Prostate gland (tissue), 2 donors: ENCODE data around the gene ACP4. TPM values are rescaled to one million over a fixed set of nuclear protein-coding genes. Genes with fewer than 3 reads are reported as not detected.
A peak's percentile ranks its signal among the peaks of the same experiment; 100 is the strongest.

ENCODE experiments used
- DNase-seq: peaks from one replicate; pipeline ENCODE4 v3.0.0-alpha.2; 2019; ENCODE audit warnings: low spot score
- H3K27ac ChIP-seq, 2 donors: fragments of 200-600 bp; sonication (generic); 2 replicates each; pipeline ENCODE4 v1.5.1; 2017 to 2019
- H3K27me3 ChIP-seq: fragments of 200-600 bp; sonication (generic); replicated peaks from 2 replicates; pipeline ENCODE4 v1.5.1; 2019; ENCODE audit not compliant: insufficient read depth
- H3K36me3 ChIP-seq, 2 donors: fragments of 200-600 bp; sonication (generic); 1 replicate in 1 of 2; 2 replicates in 1 of 2; pipeline versions ENCODE4 v1.5.1 to v1.8.1; 2017 to 2019
- H3K4me1 ChIP-seq: fragments of 200-600 bp; sonication (generic); replicated peaks from 2 replicates; pipeline ENCODE4 v1.5.1; 2019
- H3K4me3 ChIP-seq, 2 donors: fragments of 200-600 bp; sonication (generic); 2 replicates each; pipeline ENCODE4 v1.5.1; 2017 to 2019
- H3K9me3 ChIP-seq: fragments of 200-600 bp; sonication (generic); 2 replicates; pipeline ENCODE4 v1.5.1; 2017
- POLR2A ChIP-seq: fragments of 450-650 bp; IDR thresholded peaks from one replicate; pipeline ENCODE4 v1.6.1; 2016; ENCODE audit warnings: antibody characterized with exemption, mild to moderate bottlenecking
- POLR2AphosphoS5 ChIP-seq: sonication (generic); formaldehyde crosslinking; IDR thresholded peaks from one replicate; pipeline ENCODE4 v1.6.1; 2017; ENCODE audit warnings: antibody characterized with exemption
- WGBS: methylation state at CpG from one replicate; pipeline ENCODE4 v1.1.5; 2018; 5-methylcytosine and 5-hydroxymethylcytosine counted together
- intact Hi-C: fragments of 100-400 bp; cut with DNase I; formaldehyde crosslinking; loops from one replicate; pipeline ENCODE4 v1.14.2; 2022
- total RNA-seq, 2 donors: library from RNA; depleted of rRNA; stranded (reverse); fragments of >200 nt; gene quantifications; one replicate each; pipeline ENCODE4 v1.1.0, GENCODE V29; 2016
- TF ChIP-seq, protein P1 (sequence below), 4 experiments: fragments of 200-600 bp in 2 of 4; fragments of 450-650 bp in 2 of 4; sonication (generic) in 2 of 4; IDR thresholded peaks; 1 replicate in 3 of 4; 2 replicates in 1 of 4; pipeline ENCODE4 v1.5.1; 2016 to 2019; ENCODE audit warnings: antibody characterized with exemption in 4 of 4, mild to moderate bottlenecking in 2 of 4, moderate library complexity in 2 of 4

ACP4 gene
- total RNA-seq, 2 donors from 2014 or later, result not detected

DNA sequence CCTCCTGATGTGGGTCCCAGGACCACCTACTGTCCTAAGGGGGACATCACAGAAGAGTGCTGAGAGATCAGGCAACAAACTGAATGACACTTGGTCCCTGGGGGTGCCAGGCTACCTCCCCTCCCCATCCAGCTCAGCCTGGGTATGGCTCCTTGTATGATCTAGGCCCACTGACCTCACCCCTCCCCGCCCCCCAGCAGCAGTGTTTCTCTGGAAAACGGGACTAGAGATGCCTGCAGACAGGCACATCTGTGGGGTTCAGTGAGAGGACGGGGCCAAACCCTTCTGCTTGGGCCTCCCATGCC lies 9.3 kb downstream of the ACP4 start:
- Histone ChIP-seq H3K9me3 (no peaks in the 10 kb centered on the region), H3K4me3 (no peak overlapping the region), H3K27ac (peak overlapping the region in 1 of 2 donors; percentile 22), H3K36me3 (peaks cover 4 to 15% of the 10 kb centered on the region in 2 donors), H3K4me1 (peaks cover 6% of the 10 kb centered on the region), H3K27me3 (no peaks in the 10 kb centered on the region)
- WGBS, result 82% methylated on average over 3 of the region's 3 CpGs
- TF ChIP-seq POLR2AphosphoS5, result no peak
- no peak for TF ChIP-seq POLR2A
- TF ChIP-seq, protein P1, sequence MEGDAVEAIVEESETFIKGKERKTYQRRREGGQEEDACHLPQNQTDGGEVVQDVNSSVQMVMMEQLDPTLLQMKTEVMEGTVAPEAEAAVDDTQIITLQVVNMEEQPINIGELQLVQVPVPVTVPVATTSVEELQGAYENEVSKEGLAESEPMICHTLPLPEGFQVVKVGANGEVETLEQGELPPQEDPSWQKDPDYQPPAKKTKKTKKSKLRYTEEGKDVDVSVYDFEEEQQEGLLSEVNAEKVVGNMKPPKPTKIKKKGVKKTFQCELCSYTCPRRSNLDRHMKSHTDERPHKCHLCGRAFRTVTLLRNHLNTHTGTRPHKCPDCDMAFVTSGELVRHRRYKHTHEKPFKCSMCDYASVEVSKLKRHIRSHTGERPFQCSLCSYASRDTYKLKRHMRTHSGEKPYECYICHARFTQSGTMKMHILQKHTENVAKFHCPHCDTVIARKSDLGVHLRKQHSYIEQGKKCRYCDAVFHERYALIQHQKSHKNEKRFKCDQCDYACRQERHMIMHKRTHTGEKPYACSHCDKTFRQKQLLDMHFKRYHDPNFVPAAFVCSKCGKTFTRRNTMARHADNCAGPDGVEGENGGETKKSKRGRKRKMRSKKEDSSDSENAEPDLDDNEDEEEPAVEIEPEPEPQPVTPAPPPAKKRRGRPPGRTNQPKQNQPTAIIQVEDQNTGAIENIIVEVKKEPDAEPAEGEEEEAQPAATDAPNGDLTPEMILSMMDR (IDR thresholded peaks at IDR 0.05), result no peak
- intact Hi-C loops, result no loop called here
- no peak for DNase-seq

DNA sequence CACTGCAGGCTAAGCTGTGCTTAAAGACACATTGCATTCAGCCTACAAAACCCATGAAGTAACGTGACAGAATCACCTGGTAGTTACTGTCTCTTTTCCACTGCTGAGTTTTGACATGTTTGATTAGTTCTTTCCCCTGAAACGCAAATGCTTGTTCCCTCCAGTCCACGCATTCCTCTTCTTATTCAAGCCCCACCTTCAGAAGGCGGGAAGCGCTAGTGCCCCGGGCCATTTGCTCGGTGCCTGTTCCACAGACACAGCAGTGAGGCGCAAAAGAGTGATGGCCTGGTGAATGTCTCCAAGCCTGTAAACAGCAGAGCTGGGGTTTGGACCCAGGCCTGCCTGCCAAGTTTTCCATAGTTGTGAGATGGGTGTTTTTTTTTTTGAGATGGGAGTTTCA lies 10.9 kb downstream of the ACP4 start:
- WGBS, result 57% methylated on average over 8 of the region's 8 CpGs
- H3K4me3 ChIP-seq, result peak overlapping the region in 1 of 2 donors; percentile 76
- TF ChIP-seq POLR2AphosphoS5 (peak; percentile 9), POLR2A (no peak)
- TF ChIP-seq, protein P1 (IDR thresholded peaks at IDR 0.05), result no peak
- H3K27me3 ChIP-seq, result no peaks in the 10 kb centered on the region
- no peaks in the 10 kb centered on the region for H3K9me3 ChIP-seq
- peak overlapping the region; percentile 10 to 93 for H3K27ac ChIP-seq
- H3K4me1 ChIP-seq, result peaks cover 6% of the 10 kb centered on the region
- intact Hi-C loops, result loop anchor here (10.0 kb wide), 1 partner anchor 416 kb away; the partner anchor contains the start of gene POLD1
- H3K36me3 ChIP-seq, result peaks cover 4 to 15% of the 10 kb centered on the region in 2 donors
- DNase-seq, result no peak

- no peaks in the 10 kb centered on the region for H3K27me3 ChIP-seq
- TF ChIP-seq POLR2A (no peak), POLR2AphosphoS5 (no peak)
- TF ChIP-seq, protein P1 (IDR thresholded peaks at IDR 0.05), result no peak
- intact Hi-C loops, result loop anchor here (10.0 kb wide), 1 partner anchor 419 kb away; the partner anchor contains the start of gene POLD1
- no peaks in the 10 kb centered on the region for H3K9me3 ChIP-seq
- peak overlapping the region; percentile 76 to 92 for H3K4me3 ChIP-seq
- H3K36me3 ChIP-seq, result peaks cover 0 to 2% of the 10 kb centered on the region in 2 donors
- no peak for DNase-seq
- 0% methylated on average over 40 of the region's 40 CpGs for WGBS
- peak overlapping the region; percentile 93 to 96 for H3K27ac ChIP-seq
- peaks cover 6% of the 10 kb centered on the region for H3K4me1 ChIP-seq
Measured at GRCh38 chr19:50803633-50804419, 13.6 kb downstream of the ACP4 start.

DNA sequence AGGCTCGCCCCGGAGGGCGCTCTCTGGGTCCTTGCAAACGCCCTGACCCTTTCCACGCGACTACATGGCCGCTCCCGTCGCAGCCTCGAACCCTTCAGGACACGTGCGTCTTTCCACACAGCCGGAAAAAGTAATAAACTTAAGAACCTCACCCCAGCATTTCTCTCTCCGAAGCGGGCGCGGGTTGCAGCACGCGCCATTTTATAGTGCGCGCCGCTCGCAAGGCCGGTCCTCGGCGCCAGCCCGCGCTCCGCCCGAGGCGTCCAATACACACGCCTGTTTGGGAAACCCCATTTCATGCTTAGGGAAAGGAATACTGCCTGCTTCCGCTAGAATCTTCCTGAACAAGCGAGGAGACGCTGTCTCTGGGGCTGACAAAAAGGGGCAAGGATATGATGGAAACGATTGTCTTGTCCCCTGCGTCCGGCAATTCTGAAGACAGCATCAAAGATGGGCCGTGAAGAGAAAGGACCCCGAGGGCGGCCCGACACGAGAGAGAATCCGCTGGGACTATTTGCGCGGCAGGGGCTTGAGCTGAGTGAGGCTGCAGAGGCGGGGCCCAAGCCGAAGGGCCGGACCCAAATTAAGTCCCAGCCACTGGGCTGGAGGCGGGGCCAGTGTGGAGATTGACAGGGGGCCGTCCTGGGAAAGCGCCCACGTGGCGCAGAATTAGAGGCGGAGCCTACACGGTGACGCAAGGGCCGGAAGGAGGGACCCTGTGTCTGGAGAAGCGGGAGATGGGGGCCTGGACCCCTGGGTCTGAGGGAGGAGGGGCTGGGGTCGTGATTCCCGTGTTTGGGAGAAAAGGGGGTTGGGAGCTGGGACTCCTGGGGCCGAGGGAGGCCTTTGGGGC lies 14.4 kb downstream of the ACP4 start:
- intact Hi-C loops, result loop anchor here (10.0 kb wide), 1 partner anchor 420 kb away; the partner anchor contains the start of gene POLD1
- WGBS, result 0% methylated on average over 62 of the region's 62 CpGs
- no peaks in the 10 kb centered on the region for H3K9me3 ChIP-seq

More for the DNA sequence above, 14.4 kb downstream of the ACP4 start:
- Histone ChIP-seq H3K27me3 (no peaks in the 10 kb centered on the region), H3K36me3 (no peaks in the 10 kb centered on the region), H3K27ac (peak overlapping the region; percentile 93 to 96), H3K4me3 (peak overlapping the region; percentile 76 to 92), H3K4me1 (peaks cover 5% of the 10 kb centered on the region)
- peak; percentile 99 for DNase-seq
- TF ChIP-seq POLR2A (peak; percentile 62), POLR2AphosphoS5 (peak; percentile 98)
- TF ChIP-seq, protein P1 (IDR thresholded peaks at IDR 0.05), result peak in 2 of 4 experiments; percentile 16 to 26
